ENCODE data around the gene KRT73.

Gene KRT73

GRCh38 chr12:52601671-52602070 is 16.7 kb downstream of the KRT73 start:
- Histone ChIP-seq H3K4me1 (ENCODE audit: low read depth, poor library complexity, severe bottlenecking) (no peaks in the 10 kb centered on the region), H3K4me3 (IDR thresholded peaks at IDR 0.05; ENCODE audit: insufficient read depth, low read depth, low read length) (no peak overlapping the region), H3K4me2 (no peak overlapping the region), H3K79me2 (ENCODE audit: insufficient read depth, low read depth) (no peaks in the 10 kb centered on the region), H4K20me1 (ENCODE audit: insufficient read depth) (no peaks in the 10 kb centered on the region), H3K27ac (no peak overlapping the region), H3K9ac (no peak overlapping the region), H3K36me3 (ENCODE audit: insufficient read depth) (no peaks in the 10 kb centered on the region), H2AFZ (ENCODE audit: low read depth) (no peak overlapping the region), H3K27me3 (ENCODE audit: insufficient read depth, low read depth) (peaks cover 9% of the 10 kb centered on the region; the same call in 1 of the 2 replicates)
- no peak for TF ChIP-seq CTCF (conservative IDR thresholded peaks at IDR 0.05; ENCODE audit: low read depth, low read length)

GRCh38 chr12:52600941-52601481 is 17.3 kb downstream of the KRT73 start, which contains the start of gene KRT72:
TSS of gene KRT72 (minus strand) at chr12:52601463. CDS start at chr12:52601452, 11 bp downstream.
- H3K27ac ChIP-seq, result no peak within 1 kb of the TSS
- no peak for TF ChIP-seq CTCF (conservative IDR thresholded peaks at IDR 0.05; ENCODE audit: low read depth, low read length)
- peaks cover 9% of the 10 kb centered on the region; the same call in 1 of the 2 replicates for H3K27me3 ChIP-seq (ENCODE audit: insufficient read depth, low read depth)
- H3K4me3 ChIP-seq (IDR thresholded peaks at IDR 0.05; ENCODE audit: insufficient read depth, low read depth, low read length), result no peak within 1 kb of the TSS
- H3K4me2 ChIP-seq, result no peak within 1 kb of the TSS
- H4K20me1 ChIP-seq (ENCODE audit: insufficient read depth), result no peaks in the 10 kb centered on the region
- no peak within 1 kb of the TSS for H3K9ac ChIP-seq
- H3K79me2 ChIP-seq (ENCODE audit: insufficient read depth, low read depth), result no peaks in the 10 kb centered on the region
- H3K36me3 ChIP-seq (ENCODE audit: insufficient read depth), result no peaks in the 10 kb centered on the region
- no peak within 1 kb of the TSS for H2AFZ ChIP-seq (ENCODE audit: low read depth)
- H3K4me1 ChIP-seq (ENCODE audit: low read depth, poor library complexity, severe bottlenecking), result no peaks in the 10 kb centered on the region

- no peak overlapping the region for H3K4me2 ChIP-seq
- H3K27ac ChIP-seq, result no peak overlapping the region
- no peaks in the 10 kb centered on the region for H3K79me2 ChIP-seq (ENCODE audit: insufficient read depth, low read depth)
- H4K20me1 ChIP-seq (ENCODE audit: insufficient read depth), result no peaks in the 10 kb centered on the region
- H3K4me1 ChIP-seq (ENCODE audit: low read depth, poor library complexity, severe bottlenecking), result no peaks in the 10 kb centered on the region
- no peak for TF ChIP-seq CTCF (conservative IDR thresholded peaks at IDR 0.05; ENCODE audit: low read depth, low read length)
- no peak overlapping the region for H3K9ac ChIP-seq
- H3K4me3 ChIP-seq (IDR thresholded peaks at IDR 0.05; ENCODE audit: insufficient read depth, low read depth, low read length), result no peak overlapping the region
- no peaks in the 10 kb centered on the region for H3K36me3 ChIP-seq (ENCODE audit: insufficient read depth)
- no peak overlapping the region for H2AFZ ChIP-seq (ENCODE audit: low read depth)
- H3K27me3 ChIP-seq (ENCODE audit: insufficient read depth, low read depth), result peaks cover 9% of the 10 kb centered on the region; the same call in 1 of the 2 replicates
These were observed 17.9 kb downstream of the KRT73 start for GRCh38 chr12:52600475-52600874.

- Histone ChIP-seq H3K4me2 (no peak overlapping the region), H3K36me3 (ENCODE audit: insufficient read depth) (no peaks in the 10 kb centered on the region), H3K9ac (no peak overlapping the region), H3K27me3 (ENCODE audit: insufficient read depth, low read depth) (peaks cover 9% of the 10 kb centered on the region; the same call in 1 of the 2 replicates), H3K79me2 (ENCODE audit: insufficient read depth, low read depth) (no peaks in the 10 kb centered on the region), H3K4me3 (IDR thresholded peaks at IDR 0.05; ENCODE audit: insufficient read depth, low read depth, low read length) (no peak overlapping the region), H3K4me1 (ENCODE audit: low read depth, poor library complexity, severe bottlenecking) (no peaks in the 10 kb centered on the region), H2AFZ (ENCODE audit: low read depth) (no peak overlapping the region), H4K20me1 (ENCODE audit: insufficient read depth) (no peaks in the 10 kb centered on the region), H3K27ac (no peak overlapping the region)
- no peak for TF ChIP-seq CTCF (conservative IDR thresholded peaks at IDR 0.05; ENCODE audit: low read depth, low read length)
These were observed 18.3 kb downstream of the KRT73 start for GRCh38 chr12:52600071-52600470.

All from KMS-11 (cell line).